Glutamatergic neuron (in vitro differentiated cells): ENCODE results near the gene SLC22A17. TPM values are rescaled to one million over a fixed set of nuclear protein-coding genes. Genes with fewer than 3 reads are reported as not detected.

Experiments used
- DNase-seq: peaks from one replicate; pipeline ENCODE4 v3.0.0; 2022
- H3K27ac Mint-ChIP-seq: one replicate; pipeline ENCODE4 v1.8.0; 2020; ENCODE audit warnings: mild to moderate bottlenecking, mixed read lengths, inconsistent platforms; ENCODE audit not compliant: unreplicated experiment
- H3K27me3 Mint-ChIP-seq: one replicate; pipeline ENCODE4 v1.8.0; 2020; ENCODE audit warnings: mild to moderate bottlenecking, moderate library complexity, mixed read lengths, inconsistent platforms; ENCODE audit not compliant: unreplicated experiment
- H3K36me3 Mint-ChIP-seq: one replicate; pipeline ENCODE4 v1.8.0; 2020; ENCODE audit warnings: mild to moderate bottlenecking, mixed read lengths, inconsistent platforms; ENCODE audit not compliant: unreplicated experiment
- H3K4me1 Mint-ChIP-seq: one replicate; pipeline ENCODE4 v1.8.0; 2020; ENCODE audit warnings: mild to moderate bottlenecking, low read depth, mixed read lengths, inconsistent platforms; ENCODE audit not compliant: unreplicated experiment
- H3K4me3 Mint-ChIP-seq: one replicate; pipeline ENCODE4 v1.8.0; 2020; ENCODE audit warnings: mild to moderate bottlenecking, mixed read lengths, inconsistent platforms; ENCODE audit not compliant: unreplicated experiment
- H3K9me3 Mint-ChIP-seq: one replicate; pipeline ENCODE4 v1.8.0; 2020; ENCODE audit warnings: mild to moderate bottlenecking, moderate library complexity, mixed read lengths, inconsistent platforms; ENCODE audit not compliant: unreplicated experiment
- CTCF ChIP-seq: fragments of 200-600 bp; sonication (generic); IDR thresholded peaks from one replicate; pipeline ENCODE4 v1.5.0; 2021; ENCODE audit not compliant: partially characterized antibody, unreplicated experiment
- total RNA-seq: library from RNA; stranded (reverse); fragmentation: NEBNext Ultra II Directional; extraction: Animal tissue kit (Norgen Biotek cat#: 25700); gene quantifications from one replicate; pipeline ENCODE4 v1.2.1, GENCODE V29; 2021; ENCODE audit not compliant: unreplicated experiment

The SLC22A17 gene
- total RNA-seq, 1 donor from 2014 or later = 70.6 TPM

GRCh38 chr14:23373041-23373440 is 20.4 kb upstream of the SLC22A17 start:
- no peak for TF ChIP-seq CTCF
- H3K27me3 Mint-ChIP-seq = peaks cover 7% of the 10 kb centered on the region
- peaks cover 8% of the 10 kb centered on the region for H3K9me3 Mint-ChIP-seq
- H3K36me3 Mint-ChIP-seq = no peaks in the 10 kb centered on the region
- peaks cover 9% of the 10 kb centered on the region for H3K4me1 Mint-ChIP-seq
- H3K27ac Mint-ChIP-seq = no peak overlapping the region
- no peak for DNase-seq
- no peak overlapping the region for H3K4me3 Mint-ChIP-seq

GRCh38 chr14:23372509-23372908 is 19.8 kb upstream of the SLC22A17 start, which contains the start of gene IL25:
IL25 (plus strand) TSS chr14:23372809.
- Mint-ChIP-seq H3K4me3 (no peak within 1 kb of the TSS), H3K27ac (no peak within 1 kb of the TSS), H3K9me3 (peaks cover 6% of the 10 kb centered on the region), H3K36me3 (no peaks in the 10 kb centered on the region), H3K4me1 (peaks cover 9% of the 10 kb centered on the region), H3K27me3 (peaks cover 7% of the 10 kb centered on the region)
- no peak for DNase-seq
- TF ChIP-seq CTCF = no peak

GRCh38 chr14:23371865-23372264 is 19.2 kb upstream of the SLC22A17 start:
- Mint-ChIP-seq H3K9me3 (peaks cover 9% of the 10 kb centered on the region), H3K4me1 (peaks cover 8% of the 10 kb centered on the region), H3K27ac (no peak overlapping the region), H3K36me3 (no peaks in the 10 kb centered on the region), H3K4me3 (no peak overlapping the region), H3K27me3 (peaks cover 9% of the 10 kb centered on the region)
- TF ChIP-seq CTCF = no peak
- no peak for DNase-seq

- Mint-ChIP-seq H3K4me1 (peaks cover 7% of the 10 kb centered on the region), H3K36me3 (no peaks in the 10 kb centered on the region), H3K9me3 (peaks cover 10% of the 10 kb centered on the region), H3K4me3 (no peak overlapping the region), H3K27me3 (peaks cover 12% of the 10 kb centered on the region), H3K27ac (no peak overlapping the region)
- no peak for DNase-seq
- TF ChIP-seq CTCF = no peak
These were observed 17.5 kb upstream of the SLC22A17 start for GRCh38 chr14:23370221-23370620.

GRCh38 chr14:23366426-23366921 is 13.8 kb upstream of the SLC22A17 start:
- Mint-ChIP-seq H3K36me3 (no peaks in the 10 kb centered on the region), H3K9me3 (peaks cover 17% of the 10 kb centered on the region), H3K27me3 (peaks cover 19% of the 10 kb centered on the region), H3K4me1 (peaks cover 15% of the 10 kb centered on the region), H3K4me3 (peak overlapping the region; percentile 71), H3K27ac (peak overlapping the region; percentile 88)
- TF ChIP-seq CTCF = no peak
- peak; percentile 83 for DNase-seq
